Activated CD4-positive, alpha-beta T cell treated with anti-CD3 and anti-CD28 coated beads, Interleukin-2, amount 10 ng/mL, durations not matched to agents 7 days and 5 days (primary cell): ENCODE data around the gene ATF7IP2. TPM values are rescaled to one million over a fixed set of nuclear protein-coding genes. Genes with fewer than 3 reads are reported as not detected.

Experiments
- CTCF ChIA-PET: fragments of 350-600 bp; sonication (Branson Sonifier 250); formaldehyde crosslinking; loops from one replicate; lab custom pipeline; 2021; ENCODE audit warnings: antibody characterized with exemption; lab: Charles Lee
- POLR2A ChIA-PET: fragments of 350-600 bp; sonication (Branson Sonifier 250); formaldehyde crosslinking; loops from one replicate; lab custom pipeline; 2021; ENCODE audit warnings: antibody characterized with exemption; lab: Charles Lee
- DNase-seq: peaks from one replicate; pipeline ENCODE4 v3.0.0-alpha.2; 2020
- H3K27ac Mint-ChIP-seq: one replicate; pipeline ENCODE4 v1.8.0; 2021; ENCODE audit warnings: mild to moderate bottlenecking, moderate library complexity, mixed read lengths
- H3K27me3 Mint-ChIP-seq: one replicate; pipeline ENCODE4 v1.8.0; 2021; ENCODE audit warnings: mixed read lengths
- H3K36me3 Mint-ChIP-seq: one replicate; pipeline ENCODE4 v1.8.0; 2021; ENCODE audit warnings: low read depth, mixed read lengths
- H3K4me1 Mint-ChIP-seq: one replicate; pipeline ENCODE4 v1.8.0; 2021; ENCODE audit warnings: mixed read lengths
- H3K4me3 Mint-ChIP-seq: one replicate; pipeline ENCODE4 v1.8.0; 2021; ENCODE audit warnings: mild to moderate bottlenecking, moderate library complexity, mixed read lengths
- H3K9me3 Mint-ChIP-seq: one replicate; pipeline ENCODE4 v1.8.0; 2021; ENCODE audit warnings: mixed read lengths
- total RNA-seq, 2 experiments: library from RNA; stranded (reverse); gene quantifications; one replicate each; pipeline ENCODE4 v1.2.3, GENCODE V29; 2021

The ATF7IP2 gene
- total RNA-seq, 2 experiments from 2014 or later, result 34.7 to 38.1 TPM

- no peaks in the 10 kb centered on the region for H3K9me3 Mint-ChIP-seq
- peaks cover 2% of the 10 kb centered on the region for H3K27me3 Mint-ChIP-seq
- H3K36me3 Mint-ChIP-seq, result no peaks in the 10 kb centered on the region
- CTCF ChIA-PET, result interaction anchor here (0.6 to 1.6 kb wide), 10 partner anchors 10 to 369 kb away, joined by 3 to 14 read pairs (median 4); no protein-coding TSS in a partner anchor
- no peak overlapping the region for H3K4me3 Mint-ChIP-seq
- DNase-seq, result no peak
- POLR2A ChIA-PET, result no interaction called here
- no peak overlapping the region for H3K27ac Mint-ChIP-seq
- H3K4me1 Mint-ChIP-seq, result peaks cover 6% of the 10 kb centered on the region
Observed at GRCh38 chr16:10510279-10510678, 124.4 kb downstream of the ATF7IP2 start.

- POLR2A ChIA-PET, result no interaction called here
- no peak for DNase-seq
- no peak overlapping the region for H3K27ac Mint-ChIP-seq
Observed at GRCh38 chr16:10511829-10512228, 126.0 kb downstream of the ATF7IP2 start.

GRCh38 chr16:10514369-10515055 is 128.7 kb downstream of the ATF7IP2 start:
- Mint-ChIP-seq H3K27ac (no peak overlapping the region), H3K27me3 (peaks cover 2% of the 10 kb centered on the region), H3K36me3 (no peaks in the 10 kb centered on the region), H3K9me3 (no peaks in the 10 kb centered on the region), H3K4me1 (peaks cover 6% of the 10 kb centered on the region), H3K4me3 (no peak overlapping the region)
- POLR2A ChIA-PET, result no interaction called here
- DNase-seq, result peak; percentile 59
- CTCF ChIA-PET, result interaction anchor here (0.6 to 2.6 kb wide), 7 partner anchors 188 to 404 kb away, joined by 3 to 18 read pairs (median 5); no protein-coding TSS in a partner anchor

More at GRCh38 chr16:10511829-10512228, 126.0 kb downstream of the ATF7IP2 start:
- Mint-ChIP-seq H3K27me3 (peaks cover 2% of the 10 kb centered on the region), H3K9me3 (no peaks in the 10 kb centered on the region), H3K4me1 (peaks cover 6% of the 10 kb centered on the region), H3K4me3 (no peak overlapping the region), H3K36me3 (no peaks in the 10 kb centered on the region)
- CTCF ChIA-PET, result interaction anchor here (1.4 kb wide), 1 partner anchor 226 kb away, joined by 3 read pairs; no protein-coding TSS in a partner anchor

GRCh38 chr16:10517868-10518267 is 132.0 kb downstream of the ATF7IP2 start:
- Mint-ChIP-seq H3K27me3 (peaks cover 2% of the 10 kb centered on the region), H3K4me1 (peaks cover 2% of the 10 kb centered on the region), H3K27ac (no peak overlapping the region), H3K4me3 (no peak overlapping the region), H3K9me3 (no peaks in the 10 kb centered on the region), H3K36me3 (no peaks in the 10 kb centered on the region)
- ChIA-PET CTCF (interaction anchor here (0.6 to 1.6 kb wide), 2 partner anchors 219 to 238 kb away, joined by 5 read pairs; no protein-coding TSS in a partner anchor), POLR2A (no interaction called here)
- no peak for DNase-seq

GRCh38 chr16:10518479-10519041 is 132.7 kb downstream of the ATF7IP2 start:
- Mint-ChIP-seq H3K9me3 (no peaks in the 10 kb centered on the region), H3K27ac (no peak overlapping the region), H3K36me3 (no peaks in the 10 kb centered on the region), H3K4me3 (no peak overlapping the region), H3K27me3 (peaks cover 2% of the 10 kb centered on the region), H3K4me1 (peaks cover 2% of the 10 kb centered on the region)
- POLR2A ChIA-PET, result no interaction called here
- no peak for DNase-seq
- CTCF ChIA-PET, result interaction anchor here (1.6 kb wide), 1 partner anchor 218 kb away, joined by 5 read pairs; no protein-coding TSS in a partner anchor

- no peak for DNase-seq
- Mint-ChIP-seq H3K9me3 (no peaks in the 10 kb centered on the region), H3K36me3 (no peaks in the 10 kb centered on the region), H3K27ac (no peak overlapping the region), H3K27me3 (peaks cover 2% of the 10 kb centered on the region), H3K4me1 (peaks cover 2% of the 10 kb centered on the region), H3K4me3 (no peak overlapping the region)
- POLR2A ChIA-PET, result no interaction called here
- CTCF ChIA-PET, result no interaction called here
Observed at GRCh38 chr16:10519297-10519696, 133.4 kb downstream of the ATF7IP2 start.

GRCh38 chr16:10519929-10520868 is 134.3 kb downstream of the ATF7IP2 start:
- Mint-ChIP-seq H3K4me3 (no peak overlapping the region), H3K4me1 (peaks cover 2% of the 10 kb centered on the region), H3K27me3 (peaks cover 2% of the 10 kb centered on the region), H3K36me3 (no peaks in the 10 kb centered on the region), H3K27ac (peak overlapping the region; percentile 5), H3K9me3 (no peaks in the 10 kb centered on the region)
- ChIA-PET POLR2A (no interaction called here), CTCF (interaction anchor here (0.6 to 1.5 kb wide), 5 partner anchors 10 to 272 kb away, joined by 3 to 4 read pairs (median 3); partner anchors contain the start of gene NUBP1)
- no peak for DNase-seq

GRCh38 chr16:10520869-10521578 is 135.2 kb downstream of the ATF7IP2 start:
- Mint-ChIP-seq H3K27ac (no peak overlapping the region), H3K36me3 (no peaks in the 10 kb centered on the region), H3K4me3 (no peak overlapping the region), H3K27me3 (peaks cover 2% of the 10 kb centered on the region), H3K4me1 (peaks cover 2% of the 10 kb centered on the region), H3K9me3 (no peaks in the 10 kb centered on the region)
- ChIA-PET CTCF (interaction anchor here (0.6 to 1.5 kb wide), 4 partner anchors 9 to 273 kb away, joined by 3 to 4 read pairs (median 3); partner anchors contain the start of gene NUBP1), POLR2A (no interaction called here)
- DNase-seq, result no peak

- CTCF ChIA-PET, result interaction anchor here (0.9 to 1.4 kb wide), 3 partner anchors 8 to 222 kb away, joined by 3 to 8 read pairs (median 4); partner anchors contain the start of gene NUBP1
- Mint-ChIP-seq H3K27me3 (peaks cover 2% of the 10 kb centered on the region), H3K27ac (no peak overlapping the region), H3K4me1 (peaks cover 2% of the 10 kb centered on the region), H3K9me3 (no peaks in the 10 kb centered on the region), H3K36me3 (no peaks in the 10 kb centered on the region), H3K4me3 (no peak overlapping the region)
- POLR2A ChIA-PET, result no interaction called here
- DNase-seq, result peak; percentile 51
Observed at GRCh38 chr16:10521681-10522274, 135.9 kb downstream of the ATF7IP2 start.

- CTCF ChIA-PET, result interaction anchor here (0.5 to 1.5 kb wide), 4 partner anchors 208 to 1816 kb away, joined by 3 to 8 read pairs (median 4); no protein-coding TSS in a partner anchor
- POLR2A ChIA-PET, result no interaction called here
- peaks cover 2% of the 10 kb centered on the region for H3K4me1 Mint-ChIP-seq
Observed at GRCh38 chr16:10522966-10523365, 137.1 kb downstream of the ATF7IP2 start.

GRCh38 chr16:10525214-10525825 is 139.5 kb downstream of the ATF7IP2 start:
- H3K27me3 Mint-ChIP-seq, result peaks cover 2% of the 10 kb centered on the region
- H3K36me3 Mint-ChIP-seq, result no peaks in the 10 kb centered on the region
- H3K9me3 Mint-ChIP-seq, result no peaks in the 10 kb centered on the region
- H3K4me1 Mint-ChIP-seq, result peaks cover 6% of the 10 kb centered on the region
- POLR2A ChIA-PET, result no interaction called here
- H3K4me3 Mint-ChIP-seq, result no peak overlapping the region
- CTCF ChIA-PET, result interaction anchor here (0.5 to 0.7 kb wide), 4 partner anchors 12 to 1898 kb away, joined by 3 to 5 read pairs (median 3); no protein-coding TSS in a partner anchor
- no peak for DNase-seq
- H3K27ac Mint-ChIP-seq, result no peak overlapping the region

More at GRCh38 chr16:10522966-10523365, 137.1 kb downstream of the ATF7IP2 start:
- Mint-ChIP-seq H3K36me3 (no peaks in the 10 kb centered on the region), H3K9me3 (no peaks in the 10 kb centered on the region), H3K27ac (no peak overlapping the region), H3K27me3 (peaks cover 2% of the 10 kb centered on the region), H3K4me3 (no peak overlapping the region)
- no peak for DNase-seq
